HepG2 (cell line): Measurements from ENCODE around the gene RIMS3. TPM values are rescaled to one million over a fixed set of nuclear protein-coding genes. Genes with fewer than 3 reads are reported as not detected.
A peak's percentile ranks its signal among the peaks of the same experiment; 100 is the strongest.

Experiments used
- BRCA1 ChIP-seq: sonication (generic); formaldehyde crosslinking; IDR thresholded peaks from 2 replicates; pipeline ENCODE4 v1.4.0; 2020; ENCODE audit warnings: missing genetic modification reagents
- EP300 ChIP-seq, 3 experiments: sonication (generic) in 1 of 3; formaldehyde crosslinking in 1 of 3; IDR thresholded peaks; 2 replicates each; pipeline versions ENCODE4 v1.5.1 to v1.6.1; 2011 to 2020; ENCODE audit warnings: low read depth in 2 of 3, low read length in 2 of 3, borderline replicate concordance in 1 of 3, improper control_type of control experiment in 1 of 3, mild to moderate bottlenecking in 1 of 3, missing genetic modification reagents in 1 of 3, moderate library complexity in 1 of 3
- HOXA9 ChIP-seq: sonication (generic); formaldehyde crosslinking; IDR thresholded peaks from 2 replicates; pipeline ENCODE4 v1.8.1; 2022; ENCODE audit warnings: missing genetic modification reagents, mild to moderate bottlenecking, moderate library complexity, borderline replicate concordance
- MAFK ChIP-seq, 2 experiments: IDR thresholded peaks in 1 of 2; conservative IDR thresholded peaks in 1 of 2; 2 replicates each; pipeline ENCODE4 v1.6.1; 2011; ENCODE audit warnings: improper control_type of control experiment in 2 of 2, low read length in 2 of 2
- PRMT3 ChIP-seq: sonication (generic); formaldehyde crosslinking; IDR thresholded peaks from 2 replicates; pipeline ENCODE4 v1.8.1; 2022; ENCODE audit warnings: low read depth, mild to moderate bottlenecking, moderate library complexity, missing genetic modification reagents, borderline replicate concordance
- RARA ChIP-seq: IDR thresholded peaks from 2 replicates; pipeline ENCODE4 v1.6.1; 2016; ENCODE audit warnings: missing genetic modification reagents, missing compliant biosample characterization
- SCMH1 ChIP-seq: sonication (generic); formaldehyde crosslinking; IDR thresholded peaks from 2 replicates; pipeline ENCODE4 v1.9.0; 2021; ENCODE audit warnings: missing genetic modification reagents, mild to moderate bottlenecking, borderline replicate concordance
- U2AF1 ChIP-seq: fragments of 200-400 bp; formaldehyde crosslinking; optimal IDR thresholded peaks from 2 replicates; pipeline ENCODE3; 2017; ENCODE audit warnings: mild to moderate bottlenecking, low read depth, low read length
- ZBTB20 ChIP-seq: sonication (generic); formaldehyde crosslinking; IDR thresholded peaks from 2 replicates; pipeline ENCODE4 v1.8.1; 2023; ENCODE audit warnings: missing genetic modification reagents, low read depth, mild to moderate bottlenecking, borderline replicate concordance
- ZNF251 ChIP-seq: sonication (generic); formaldehyde crosslinking; IDR thresholded peaks from 2 replicates; pipeline ENCODE4 v1.9.0; 2021; ENCODE audit warnings: mild to moderate bottlenecking, missing genetic modification reagents
- ZNF33B ChIP-seq: sonication (generic); formaldehyde crosslinking; IDR thresholded peaks from 2 replicates; pipeline ENCODE4 v1.5.1; 2020; ENCODE audit warnings: mild to moderate bottlenecking, missing genetic modification reagents
- polyA plus RNA-seq, 8 experiments: library from polyadenylated mRNA; depleted of rRNA in 3 of 8; stranded (reverse) in 7 of 8; unstranded in 1 of 8; fragments of >200 nt; fragmentation: Illumina TruSeq in 4 of 8; extraction: Trizol in 4 of 8; gene quantifications; 2 replicates each; pipeline versions ENCODE4 v1.2.1 to v1.2.3, GENCODE V29; 2011 to 2016; ENCODE audit warnings: low read depth in 4 of 8, missing spikeins in 1 of 8, mixed read lengths in 1 of 8; ENCODE audit not compliant: insufficient read depth in 1 of 8
- total RNA-seq, 5 experiments: library from RNA; depleted of rRNA; stranded (reverse); fragments of >200 nt; fragmentation: Illumina TruSeq; extraction: Trizol; gene quantifications; 2 replicates each; pipeline ENCODE4 v1.2.3, GENCODE V29; 2016; ENCODE audit warnings: low read depth in 1 of 5
- TF ChIP-seq, protein P1 (sequence below): sonication (generic); formaldehyde crosslinking; IDR thresholded peaks from 2 replicates; pipeline ENCODE4 v1.8.0; 2022; ENCODE audit warnings: mild to moderate bottlenecking, missing genetic modification reagents, borderline replicate concordance
- TF ChIP-seq, protein P2 (sequence below): IDR thresholded peaks from 2 replicates; pipeline ENCODE4 v1.6.1; 2012; ENCODE audit warnings: low read depth, low read length, improper control_type of control experiment
- TF ChIP-seq, protein P3 (sequence below): sonication (generic); formaldehyde crosslinking; IDR thresholded peaks from 2 replicates; pipeline ENCODE4 v1.5.1; 2020; ENCODE audit warnings: mild to moderate bottlenecking, missing genetic modification reagents, borderline replicate concordance
- TF ChIP-seq, protein P4 (sequence below): sonication (generic); formaldehyde crosslinking; conservative IDR thresholded peaks from 2 replicates; pipeline ENCODE4 v1.4.0; 2020; ENCODE audit warnings: missing genetic modification reagents
- TF ChIP-seq, protein P5 (sequence below): sonication (generic); formaldehyde crosslinking; IDR thresholded peaks from 2 replicates; pipeline ENCODE4 v1.4.0; 2020; ENCODE audit warnings: low read depth, mild to moderate bottlenecking, missing genetic modification reagents
- TF ChIP-seq, protein P6 (sequence below): sonication (generic); formaldehyde crosslinking; IDR thresholded peaks from 2 replicates; pipeline ENCODE4 v1.9.0; 2022; ENCODE audit warnings: missing genetic modification reagents, mild to moderate bottlenecking, borderline replicate concordance

Gene RIMS3
- total and polyA plus RNA-seq, 2 of the 13 experiments (the other 11 are each of a cell fraction or from before 2014, with no cell fraction given) = 2.1 to 5.4 TPM

DNA sequence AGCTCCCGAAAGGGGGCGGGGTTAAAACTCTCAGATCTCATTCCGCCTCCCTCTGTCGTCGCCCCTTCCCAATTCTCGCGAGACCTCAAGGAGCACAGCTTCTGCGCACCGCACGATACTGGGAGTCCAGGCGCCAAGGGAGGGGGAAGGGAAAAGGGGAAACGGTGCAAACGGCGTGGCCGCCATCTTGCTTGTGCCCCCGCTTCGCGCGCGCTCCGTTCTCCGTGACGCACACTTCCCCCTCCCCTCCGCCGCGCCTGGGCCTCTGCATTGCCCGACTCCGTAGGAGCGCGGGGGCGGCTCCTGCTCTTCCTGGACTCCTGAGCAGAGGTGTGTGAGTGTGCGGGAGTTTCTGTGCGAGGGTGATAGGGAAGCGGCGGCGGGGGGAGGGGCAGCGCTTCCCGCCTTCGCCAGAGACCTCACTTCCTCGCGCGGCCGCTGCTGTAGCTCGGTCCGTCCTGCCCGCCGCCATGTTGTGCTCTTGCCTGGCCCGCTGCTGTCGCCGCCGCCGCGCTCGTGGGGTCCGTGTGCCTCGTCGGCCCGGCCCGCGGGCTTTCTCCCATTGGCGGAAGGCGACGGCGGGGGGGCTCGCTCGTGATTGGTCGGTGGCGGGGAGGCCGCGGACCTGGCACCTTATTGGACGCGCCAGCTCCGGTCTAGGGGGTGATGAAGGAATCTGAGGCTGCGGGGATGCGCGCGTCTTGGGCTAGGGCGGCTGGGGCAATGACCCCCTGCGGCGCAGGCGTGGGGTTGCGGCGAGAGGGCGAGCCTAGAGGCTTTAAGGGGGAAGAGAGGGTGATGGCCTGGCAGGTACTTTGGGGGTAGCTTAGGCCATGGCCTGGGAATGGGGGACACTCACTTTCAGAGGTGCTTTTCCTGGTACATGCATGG, 26.3 kb upstream of the RIMS3 start, which contains the start of gene NFYC (continued):
- TF ChIP-seq ZBTB20 (CRISPR knock-in tag) = peak; percentile 20; the same call in 1 of the 2 replicates
- no peak for TF ChIP-seq BRCA1 (CRISPR knock-in tag)
- no peak for TF ChIP-seq U2AF1
- TF ChIP-seq, protein P1, sequence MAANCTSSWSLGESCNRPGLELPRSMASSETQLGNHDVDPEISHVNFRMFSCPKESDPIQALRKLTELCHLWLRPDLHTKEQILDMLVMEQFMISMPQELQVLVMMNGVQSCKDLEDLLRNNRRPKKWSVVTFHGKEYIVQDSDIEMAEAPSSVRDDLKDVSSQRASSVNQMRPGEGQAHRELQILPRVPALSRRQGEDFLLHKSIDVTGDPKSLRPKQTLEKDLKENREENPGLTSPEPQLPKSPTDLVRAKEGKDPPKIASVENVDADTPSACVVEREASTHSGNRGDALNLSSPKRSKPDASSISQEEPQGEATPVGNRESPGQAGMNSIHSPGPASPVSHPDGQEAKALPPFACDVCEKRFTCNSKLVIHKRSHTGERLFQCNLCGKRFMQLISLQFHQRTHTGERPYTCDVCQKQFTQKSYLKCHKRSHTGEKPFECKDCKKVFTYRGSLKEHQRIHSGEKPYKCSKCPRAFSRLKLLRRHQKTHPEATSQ (CRISPR knock-in tag) = 0 out of 2 replicates have a peak, but pooled peaks have one; percentile 8
- TF ChIP-seq PRMT3 (CRISPR knock-in tag) = peak; percentile 43; the same call in 1 of the 2 replicates
- TF ChIP-seq ZNF33B (CRISPR knock-in tag) = peak; percentile 92
- TF ChIP-seq SCMH1 = no peak
- TF ChIP-seq EP300 (IDR thresholded peaks at IDR 0.05; ENCODE audit: low read depth in 2 of 2, low read length in 2 of 2) = peak in 1 of 2 experiments; percentile 41; a peak in 1 of 4 replicates
- TF ChIP-seq EP300 (CRISPR knock-in tag; IDR thresholded peaks at IDR 0.05; ENCODE audit: borderline replicate concordance) = peak; percentile 50; the same call in 1 of the 2 replicates
- no peak for TF ChIP-seq MAFK (conservative IDR thresholded peaks at IDR 0.05 in 1 of 2, IDR thresholded peaks at IDR 0.05 in 1 of 2; ENCODE audit: low read length in 2 of 2)
- no peak; the same call in 1 of the 2 replicates for TF ChIP-seq HOXA9 (CRISPR knock-in tag)
- TF ChIP-seq, protein P2, sequence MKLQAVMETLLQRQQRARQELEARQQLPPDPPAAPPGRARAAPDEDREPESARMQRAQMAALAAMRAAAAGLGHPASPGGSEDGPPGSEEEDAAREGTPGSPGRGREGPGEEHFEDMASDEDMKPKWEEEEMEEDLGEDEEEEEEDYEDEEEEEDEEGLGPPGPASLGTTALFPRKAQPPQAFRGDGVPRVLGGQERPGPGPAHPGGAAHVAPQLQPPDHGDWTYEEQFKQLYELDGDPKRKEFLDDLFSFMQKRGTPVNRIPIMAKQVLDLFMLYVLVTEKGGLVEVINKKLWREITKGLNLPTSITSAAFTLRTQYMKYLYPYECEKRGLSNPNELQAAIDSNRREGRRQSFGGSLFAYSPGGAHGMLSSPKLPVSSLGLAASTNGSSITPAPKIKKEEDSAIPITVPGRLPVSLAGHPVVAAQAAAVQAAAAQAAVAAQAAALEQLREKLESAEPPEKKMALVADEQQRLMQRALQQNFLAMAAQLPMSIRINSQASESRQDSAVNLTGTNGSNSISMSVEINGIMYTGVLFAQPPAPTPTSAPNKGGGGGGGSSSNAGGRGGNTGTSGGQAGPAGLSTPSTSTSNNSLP = 0 out of 2 replicates have a peak, but pooled peaks have one; percentile 26
- TF ChIP-seq, protein P3, sequence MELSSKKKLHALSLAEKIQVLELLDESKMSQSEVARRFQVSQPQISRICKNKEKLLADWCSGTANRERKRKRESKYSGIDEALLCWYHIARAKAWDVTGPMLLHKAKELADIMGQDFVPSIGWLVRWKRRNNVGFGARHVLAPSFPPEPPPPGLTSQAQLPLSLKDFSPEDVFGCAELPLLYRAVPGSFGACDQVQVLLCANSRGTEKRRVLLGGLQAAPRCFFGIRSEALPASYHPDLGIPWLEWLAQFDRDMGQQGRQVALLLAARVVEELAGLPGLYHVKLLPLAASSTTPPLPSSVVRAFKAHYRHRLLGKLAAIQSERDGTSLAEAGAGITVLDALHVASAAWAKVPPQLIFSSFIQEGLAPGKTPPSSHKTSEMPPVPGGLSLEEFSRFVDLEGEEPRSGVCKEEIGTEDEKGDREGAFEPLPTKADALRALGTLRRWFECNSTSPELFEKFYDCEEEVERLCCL (CRISPR knock-in tag) = no peak
- TF ChIP-seq, protein P4, sequence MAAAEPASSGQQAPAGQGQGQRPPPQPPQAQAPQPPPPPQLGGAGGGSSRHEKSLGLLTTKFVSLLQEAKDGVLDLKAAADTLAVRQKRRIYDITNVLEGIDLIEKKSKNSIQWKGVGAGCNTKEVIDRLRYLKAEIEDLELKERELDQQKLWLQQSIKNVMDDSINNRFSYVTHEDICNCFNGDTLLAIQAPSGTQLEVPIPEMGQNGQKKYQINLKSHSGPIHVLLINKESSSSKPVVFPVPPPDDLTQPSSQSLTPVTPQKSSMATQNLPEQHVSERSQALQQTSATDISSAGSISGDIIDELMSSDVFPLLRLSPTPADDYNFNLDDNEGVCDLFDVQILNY (CRISPR knock-in tag) = 0 out of 2 replicates have a peak, but pooled peaks have one; percentile 73
- TF ChIP-seq, protein P5, sequence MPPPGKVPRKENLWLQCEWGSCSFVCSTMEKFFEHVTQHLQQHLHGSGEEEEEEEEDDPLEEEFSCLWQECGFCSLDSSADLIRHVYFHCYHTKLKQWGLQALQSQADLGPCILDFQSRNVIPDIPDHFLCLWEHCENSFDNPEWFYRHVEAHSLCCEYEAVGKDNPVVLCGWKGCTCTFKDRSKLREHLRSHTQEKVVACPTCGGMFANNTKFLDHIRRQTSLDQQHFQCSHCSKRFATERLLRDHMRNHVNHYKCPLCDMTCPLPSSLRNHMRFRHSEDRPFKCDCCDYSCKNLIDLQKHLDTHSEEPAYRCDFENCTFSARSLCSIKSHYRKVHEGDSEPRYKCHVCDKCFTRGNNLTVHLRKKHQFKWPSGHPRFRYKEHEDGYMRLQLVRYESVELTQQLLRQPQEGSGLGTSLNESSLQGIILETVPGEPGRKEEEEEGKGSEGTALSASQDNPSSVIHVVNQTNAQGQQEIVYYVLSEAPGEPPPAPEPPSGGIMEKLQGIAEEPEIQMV = peak; percentile 38
- TF ChIP-seq RARA (CRISPR knock-in tag) = peak; percentile 36; the same call in 1 of the 2 replicates
- TF ChIP-seq ZNF251 (CRISPR knock-in tag) = peak; percentile 87; the same call in 1 of the 2 replicates
- TF ChIP-seq, protein P6, sequence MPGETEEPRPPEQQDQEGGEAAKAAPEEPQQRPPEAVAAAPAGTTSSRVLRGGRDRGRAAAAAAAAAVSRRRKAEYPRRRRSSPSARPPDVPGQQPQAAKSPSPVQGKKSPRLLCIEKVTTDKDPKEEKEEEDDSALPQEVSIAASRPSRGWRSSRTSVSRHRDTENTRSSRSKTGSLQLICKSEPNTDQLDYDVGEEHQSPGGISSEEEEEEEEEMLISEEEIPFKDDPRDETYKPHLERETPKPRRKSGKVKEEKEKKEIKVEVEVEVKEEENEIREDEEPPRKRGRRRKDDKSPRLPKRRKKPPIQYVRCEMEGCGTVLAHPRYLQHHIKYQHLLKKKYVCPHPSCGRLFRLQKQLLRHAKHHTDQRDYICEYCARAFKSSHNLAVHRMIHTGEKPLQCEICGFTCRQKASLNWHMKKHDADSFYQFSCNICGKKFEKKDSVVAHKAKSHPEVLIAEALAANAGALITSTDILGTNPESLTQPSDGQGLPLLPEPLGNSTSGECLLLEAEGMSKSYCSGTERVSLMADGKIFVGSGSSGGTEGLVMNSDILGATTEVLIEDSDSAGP (CRISPR knock-in tag) = peak; percentile 98
